ENCODE results near the gene C1QB.
A peak's percentile ranks its signal among the peaks of the same experiment; 100 is the strongest.

Gene C1QB

GRCh38 chr1:22639286-22639685 is 13.8 kb upstream of the C1QB start:
- peak; percentile 80 for DNase-seq
- no peaks in the 10 kb centered on the region for H3K27me3 ChIP-seq (ENCODE audit: insufficient read depth, low read depth, severe bottlenecking)
- TF ChIP-seq, protein P1, sequence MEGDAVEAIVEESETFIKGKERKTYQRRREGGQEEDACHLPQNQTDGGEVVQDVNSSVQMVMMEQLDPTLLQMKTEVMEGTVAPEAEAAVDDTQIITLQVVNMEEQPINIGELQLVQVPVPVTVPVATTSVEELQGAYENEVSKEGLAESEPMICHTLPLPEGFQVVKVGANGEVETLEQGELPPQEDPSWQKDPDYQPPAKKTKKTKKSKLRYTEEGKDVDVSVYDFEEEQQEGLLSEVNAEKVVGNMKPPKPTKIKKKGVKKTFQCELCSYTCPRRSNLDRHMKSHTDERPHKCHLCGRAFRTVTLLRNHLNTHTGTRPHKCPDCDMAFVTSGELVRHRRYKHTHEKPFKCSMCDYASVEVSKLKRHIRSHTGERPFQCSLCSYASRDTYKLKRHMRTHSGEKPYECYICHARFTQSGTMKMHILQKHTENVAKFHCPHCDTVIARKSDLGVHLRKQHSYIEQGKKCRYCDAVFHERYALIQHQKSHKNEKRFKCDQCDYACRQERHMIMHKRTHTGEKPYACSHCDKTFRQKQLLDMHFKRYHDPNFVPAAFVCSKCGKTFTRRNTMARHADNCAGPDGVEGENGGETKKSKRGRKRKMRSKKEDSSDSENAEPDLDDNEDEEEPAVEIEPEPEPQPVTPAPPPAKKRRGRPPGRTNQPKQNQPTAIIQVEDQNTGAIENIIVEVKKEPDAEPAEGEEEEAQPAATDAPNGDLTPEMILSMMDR (IDR thresholded peaks at IDR 0.05; ENCODE audit: low read depth, low read length) = peak; percentile 36; the same call in 1 of the 2 replicates

GRCh38 chr1:22641247-22641646 is 11.8 kb upstream of the C1QB start:
- no peak for DNase-seq
- no peaks in the 10 kb centered on the region for H3K36me3 ChIP-seq
- H3K27me3 ChIP-seq (ENCODE audit: insufficient read depth, low read depth, severe bottlenecking) = no peaks in the 10 kb centered on the region
- H3K27ac ChIP-seq = no peak overlapping the region
- no peaks in the 10 kb centered on the region for H3K9me3 ChIP-seq (ENCODE audit: severe bottlenecking)
- TF ChIP-seq, protein P1 (IDR thresholded peaks at IDR 0.05; ENCODE audit: low read depth, low read length) = no peak
- no peak overlapping the region for H3K4me3 ChIP-seq (ENCODE audit: low read depth, low read length)

More at GRCh38 chr1:22639286-22639685, 13.8 kb upstream of the C1QB start:
- Histone ChIP-seq H3K4me3 (ENCODE audit: low read depth, low read length) (no peak overlapping the region), H3K27ac (no peak overlapping the region; the same call in 1 of the 2 replicates), H3K9me3 (ENCODE audit: severe bottlenecking) (no peaks in the 10 kb centered on the region), H3K36me3 (no peaks in the 10 kb centered on the region)

DNA sequence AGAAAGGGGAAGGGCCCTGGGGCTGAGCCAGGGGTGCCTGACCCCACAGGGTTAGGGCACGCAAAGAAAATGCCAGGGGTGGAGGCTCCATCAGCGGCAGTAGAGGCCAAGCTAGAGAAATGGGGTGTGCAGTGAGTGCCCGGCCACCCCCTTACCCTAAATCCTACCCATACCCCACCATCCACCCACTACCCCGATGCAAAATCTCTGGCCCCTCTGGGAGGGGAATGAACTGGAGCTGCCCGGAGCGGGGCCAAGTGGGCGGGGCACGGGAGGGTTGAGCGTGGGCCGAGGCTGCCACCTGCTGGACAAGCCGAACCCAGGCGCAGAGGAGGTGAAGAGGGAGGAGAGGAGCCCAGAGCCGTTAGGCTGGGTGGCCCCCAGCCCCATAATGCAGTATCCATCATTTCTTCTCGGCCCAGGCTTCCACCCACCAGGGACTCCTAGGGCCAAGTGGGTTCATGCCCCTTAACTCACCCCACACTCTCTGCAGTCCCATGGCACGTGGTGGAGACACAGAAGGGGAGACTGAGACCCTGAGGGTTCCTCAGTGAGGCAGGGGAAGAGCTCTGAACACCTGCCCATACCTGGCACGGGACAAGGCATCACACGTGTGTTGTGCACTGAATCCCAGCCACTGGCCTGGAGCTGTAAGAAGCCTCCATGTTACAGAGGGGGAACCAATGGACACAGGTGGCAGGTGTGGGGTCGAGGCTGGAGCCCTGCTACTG is 11.0 kb upstream of the C1QB start:
- H3K36me3 ChIP-seq = no peaks in the 10 kb centered on the region
- no peak overlapping the region for H3K4me3 ChIP-seq (ENCODE audit: low read depth, low read length)
- H3K27ac ChIP-seq = no peak overlapping the region
- DNase-seq = peak; percentile 81
- TF ChIP-seq, protein P1 (IDR thresholded peaks at IDR 0.05; ENCODE audit: low read depth, low read length) = peak; percentile 93
- no peaks in the 10 kb centered on the region for H3K9me3 ChIP-seq (ENCODE audit: severe bottlenecking)
- no peaks in the 10 kb centered on the region for H3K27me3 ChIP-seq (ENCODE audit: insufficient read depth, low read depth, severe bottlenecking)

DNA sequence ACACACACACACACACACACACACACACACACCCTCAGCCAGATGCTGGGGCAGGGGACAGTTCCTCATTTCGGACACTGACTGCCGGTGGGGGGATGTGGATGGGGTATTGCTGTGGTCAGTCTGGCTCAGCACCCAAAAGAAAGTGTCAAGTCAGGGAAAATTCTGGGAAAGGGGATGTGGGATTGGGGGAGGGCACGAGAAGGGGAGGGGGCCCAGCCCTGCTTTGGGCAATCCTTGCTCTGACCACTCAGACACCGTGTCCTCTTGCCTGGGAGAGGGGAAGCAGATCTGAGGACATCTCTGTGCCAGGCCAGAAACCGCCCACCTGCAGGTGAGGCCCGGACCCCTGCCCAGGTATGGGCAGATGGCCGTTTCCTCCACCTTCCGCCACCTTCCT is 9.7 kb upstream of the C1QB start, which contains the start of gene C1QC:
TSS of gene C1QC (plus strand) at position 253 of the 400 bp plus-strand sequence. CDS start 391 bp downstream, outside the sequence.
- Histone ChIP-seq H3K27me3 (ENCODE audit: insufficient read depth, low read depth, severe bottlenecking) (no peaks in the 10 kb centered on the region), H3K4me3 (ENCODE audit: low read depth, low read length) (no peak within 1 kb of the TSS), H3K9me3 (ENCODE audit: severe bottlenecking) (no peaks in the 10 kb centered on the region), H3K36me3 (no peaks in the 10 kb centered on the region), H3K27ac (no peak within 1 kb of the TSS)
- TF ChIP-seq, protein P1 (IDR thresholded peaks at IDR 0.05; ENCODE audit: low read depth, low read length) = no peak
- no peak for DNase-seq

- Histone ChIP-seq H3K4me3 (ENCODE audit: low read depth, low read length) (no peak overlapping the region), H3K9me3 (ENCODE audit: severe bottlenecking) (no peaks in the 10 kb centered on the region), H3K27me3 (ENCODE audit: insufficient read depth, low read depth, severe bottlenecking) (no peaks in the 10 kb centered on the region), H3K27ac (no peak overlapping the region), H3K36me3 (no peaks in the 10 kb centered on the region)
- no peak for DNase-seq
- TF ChIP-seq, protein P1 (IDR thresholded peaks at IDR 0.05; ENCODE audit: low read depth, low read length) = no peak
These were observed 9.1 kb upstream of the C1QB start for GRCh38 chr1:22643928-22644327.

Measured in WERI-Rb-1 (cell line).